ENCODE measurements around the gene PPOX.
A peak's percentile ranks its signal among the peaks of the same experiment; 100 is the strongest.

The PPOX gene

DNA sequence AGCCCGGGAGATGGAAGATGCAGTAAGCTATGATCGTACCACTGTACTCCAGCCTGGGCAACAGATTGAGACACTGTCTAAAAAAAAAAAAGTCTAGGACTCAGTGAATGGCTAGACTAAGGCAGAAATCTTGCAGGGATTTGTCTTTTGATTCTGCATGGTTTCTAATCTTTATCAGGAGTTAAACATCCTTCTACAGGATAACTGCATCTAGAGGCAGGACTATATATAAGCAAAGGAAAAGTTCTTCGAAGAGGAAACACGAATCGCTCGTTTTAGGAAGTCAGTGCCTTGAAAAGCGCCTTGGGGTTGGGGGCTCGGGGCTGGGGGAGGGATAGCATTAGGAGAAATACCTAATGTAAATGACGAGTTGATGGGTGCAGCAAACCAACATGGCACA lies 13.1 kb upstream of the PPOX start:
- no peak for DNase-seq (ENCODE audit: low read depth, low spot score)

DNA sequence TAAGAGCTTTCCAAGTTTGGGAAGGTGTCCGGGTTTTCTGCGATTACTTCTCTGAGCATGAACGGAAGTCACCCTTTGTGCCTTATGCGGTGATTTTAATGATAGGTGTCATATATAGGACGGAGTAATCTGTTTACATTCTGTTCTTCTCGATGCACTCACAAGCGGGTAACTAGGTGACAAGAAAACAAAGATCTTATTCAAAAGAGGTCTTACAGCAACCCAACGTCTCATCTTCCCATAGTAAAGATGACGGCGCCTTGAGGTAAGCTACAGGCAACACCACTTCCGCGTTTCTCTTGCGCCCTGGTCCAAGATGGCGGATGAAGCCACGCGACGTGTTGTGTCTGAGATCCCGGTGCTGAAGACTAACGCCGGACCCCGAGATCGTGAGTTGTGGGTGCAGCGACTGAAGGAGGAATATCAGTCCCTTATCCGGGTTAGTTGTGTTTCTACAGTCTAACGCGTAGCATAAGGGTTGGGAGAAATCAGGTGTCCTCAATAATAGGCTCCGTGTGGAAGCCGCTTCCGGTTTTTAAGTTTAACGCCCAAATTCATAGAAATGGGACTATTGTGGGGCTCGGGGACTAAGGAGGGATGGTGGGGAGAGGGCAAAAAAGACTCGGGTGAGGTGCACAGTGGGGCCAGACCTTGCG lies 12.4 kb upstream of the PPOX start, which contains the start of gene UFC1:
Gene UFC1, plus strand, starts transcription at position 297 of the 656 bp plus-strand sequence. Its CDS starts 20 bp downstream, at position 317.
- DNase-seq (ENCODE audit: low read depth, low spot score) = peak; percentile 93

GRCh38 chr1:161157867-161158266 lies 8.4 kb upstream of the PPOX start:
- DNase-seq (ENCODE audit: low read depth, low spot score) = no peak

GRCh38 chr1:161158316-161159010 lies 7.8 kb upstream of the PPOX start:
- DNase-seq (ENCODE audit: low read depth, low spot score) = no peak

DNA sequence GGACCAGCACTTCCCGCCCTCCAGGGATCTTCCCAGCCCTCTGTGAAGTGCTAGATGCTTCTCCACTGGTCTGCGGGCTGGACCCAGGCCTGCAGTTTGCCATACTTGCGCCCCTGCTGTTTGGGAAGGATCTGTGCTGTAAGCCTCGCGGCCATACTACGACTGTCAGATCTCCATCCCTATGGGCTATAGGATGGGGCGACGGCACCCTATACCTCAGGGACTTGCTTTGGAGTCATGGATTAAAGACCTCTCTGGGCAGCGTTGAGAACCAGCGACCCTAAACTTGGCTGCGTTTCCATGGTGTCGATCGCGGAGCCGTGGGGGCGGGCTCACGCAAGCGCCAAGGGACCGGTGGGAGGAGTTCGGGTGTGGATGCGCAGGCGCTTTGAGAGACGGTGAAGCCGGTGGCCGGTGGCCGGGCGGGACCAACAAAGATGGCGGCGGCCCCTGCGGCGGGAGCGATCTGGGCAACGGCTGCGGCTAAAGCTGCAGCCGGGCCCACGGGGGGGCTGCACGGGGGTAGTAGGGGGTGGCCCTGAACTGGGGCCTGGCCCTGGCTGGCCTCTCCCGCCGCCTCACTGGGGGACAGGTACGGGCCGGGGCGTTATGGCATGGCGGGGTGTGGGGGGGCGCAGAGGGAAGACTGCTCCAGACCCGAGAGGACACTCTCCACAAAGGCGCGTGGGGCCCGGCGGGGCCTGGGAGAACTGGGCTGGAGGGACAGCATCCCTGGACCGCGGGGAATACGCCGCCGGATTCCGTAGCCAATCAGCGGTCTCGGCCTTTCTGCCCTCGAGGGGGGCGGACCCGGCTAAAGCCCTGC lies 6.9 kb upstream of the PPOX start, which contains the start of gene USP21:
Gene USP21, plus strand, starts transcription at position 414 of the 826 bp plus-strand sequence. CDS start 1,141 bp downstream, outside the sequence.
- DNase-seq (ENCODE audit: low read depth, low spot score) = peak; percentile 97

DNA sequence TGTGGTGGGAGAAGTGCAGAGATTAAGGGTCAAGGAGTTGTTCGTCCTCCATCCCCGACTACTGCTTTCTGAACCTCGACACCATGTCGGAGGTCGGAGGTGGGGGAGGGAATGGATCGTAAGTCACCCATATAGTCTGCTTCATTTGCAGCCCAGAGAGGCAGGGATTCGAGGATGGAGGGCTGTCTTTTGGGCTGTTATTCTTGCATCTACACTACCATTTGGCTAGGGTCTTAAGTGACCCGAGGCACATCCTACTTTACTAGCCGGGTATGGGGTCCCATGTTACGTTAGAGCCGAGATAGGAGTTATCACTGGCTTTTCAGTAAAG lies 6.3 kb upstream of the PPOX start:
- DNase-seq (ENCODE audit: low read depth, low spot score) = no peak

DNA sequence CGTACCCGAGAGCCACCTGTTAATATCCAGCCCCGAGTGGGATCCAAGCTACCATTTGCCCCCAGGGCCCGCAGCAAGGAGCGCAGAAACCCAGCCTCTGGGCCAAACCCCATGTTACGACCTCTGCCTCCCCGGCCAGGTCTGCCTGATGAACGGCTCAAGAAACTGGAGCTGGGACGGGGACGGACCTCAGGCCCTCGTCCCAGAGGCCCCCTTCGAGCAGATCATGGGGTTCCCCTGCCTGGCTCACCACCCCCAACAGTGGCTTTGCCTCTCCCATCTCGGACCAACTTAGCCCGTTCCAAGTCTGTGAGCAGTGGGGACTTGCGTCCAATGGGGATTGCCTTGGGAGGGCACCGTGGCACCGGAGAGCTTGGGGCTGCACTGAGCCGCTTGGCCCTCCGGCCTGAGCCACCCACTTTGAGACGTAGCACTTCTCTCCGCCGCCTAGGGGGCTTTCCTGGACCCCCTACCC lies 5.5 kb upstream of the PPOX start:
- DNase-seq (ENCODE audit: low read depth, low spot score) = no peak

DNA sequence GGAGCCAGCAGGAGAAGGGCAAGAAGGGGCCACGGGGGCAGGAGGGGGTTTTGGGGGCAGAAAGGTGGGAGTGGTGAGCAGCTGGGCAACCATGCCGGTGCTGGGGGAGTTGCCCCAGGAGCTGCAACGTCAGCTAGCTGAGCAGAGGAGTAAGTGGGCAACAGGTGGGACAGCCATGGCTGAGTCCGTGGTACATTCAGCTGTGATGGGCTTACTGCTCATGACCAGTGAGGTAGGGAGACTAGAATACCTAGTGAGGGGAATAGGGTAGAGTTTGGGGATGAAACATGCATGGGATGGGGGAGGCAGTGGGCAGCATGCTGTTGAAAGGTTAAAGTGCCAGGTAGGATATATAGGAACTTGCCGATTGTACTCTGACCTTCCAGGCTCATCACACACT lies 4.6 kb upstream of the PPOX start:
- no peak for DNase-seq (ENCODE audit: low read depth, low spot score)

- DNase-seq (ENCODE audit: low read depth, low spot score) = no peak
These were observed 4.2 kb upstream of the PPOX start for GRCh38 chr1:161162052-161162451.

DNA sequence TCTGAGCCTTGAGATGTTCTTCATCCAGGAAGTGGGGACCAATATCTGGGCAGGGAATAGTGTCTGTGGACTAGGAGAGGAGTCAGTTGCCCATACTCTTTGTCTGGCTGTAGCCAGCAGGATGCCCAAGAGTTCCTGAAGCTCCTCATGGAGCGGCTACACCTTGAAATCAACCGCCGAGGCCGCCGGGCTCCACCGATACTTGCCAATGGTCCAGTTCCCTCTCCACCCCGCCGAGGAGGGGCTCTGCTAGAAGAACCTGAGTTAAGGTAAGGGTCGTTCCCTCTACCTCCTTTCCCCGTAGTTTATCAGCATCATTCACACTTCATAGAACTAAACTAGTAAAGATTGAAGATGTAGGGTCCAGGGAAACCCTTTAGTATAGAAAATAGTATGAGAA lies 3.4 kb upstream of the PPOX start:
- DNase-seq (ENCODE audit: low read depth, low spot score) = no peak

DNA sequence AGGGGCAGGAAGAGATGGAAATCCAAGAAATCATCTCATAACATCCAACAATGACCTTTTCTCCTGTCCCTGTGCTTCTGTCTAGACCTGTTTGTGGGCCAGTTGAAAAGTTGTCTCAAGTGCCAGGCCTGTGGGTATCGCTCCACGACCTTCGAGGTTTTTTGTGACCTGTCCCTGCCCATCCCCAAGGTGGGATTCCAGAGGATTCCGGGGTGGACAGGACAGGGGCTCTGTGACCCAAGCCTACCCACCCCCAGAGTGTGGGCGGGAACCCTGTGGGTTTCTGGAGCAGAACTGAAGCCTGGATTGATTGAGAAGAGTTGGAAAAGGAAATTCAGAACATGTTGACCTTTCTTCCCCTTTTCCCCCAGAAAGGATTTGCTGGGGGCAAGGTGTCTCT lies 2.4 kb upstream of the PPOX start:
- no peak for DNase-seq (ENCODE audit: low read depth, low spot score)

DNA sequence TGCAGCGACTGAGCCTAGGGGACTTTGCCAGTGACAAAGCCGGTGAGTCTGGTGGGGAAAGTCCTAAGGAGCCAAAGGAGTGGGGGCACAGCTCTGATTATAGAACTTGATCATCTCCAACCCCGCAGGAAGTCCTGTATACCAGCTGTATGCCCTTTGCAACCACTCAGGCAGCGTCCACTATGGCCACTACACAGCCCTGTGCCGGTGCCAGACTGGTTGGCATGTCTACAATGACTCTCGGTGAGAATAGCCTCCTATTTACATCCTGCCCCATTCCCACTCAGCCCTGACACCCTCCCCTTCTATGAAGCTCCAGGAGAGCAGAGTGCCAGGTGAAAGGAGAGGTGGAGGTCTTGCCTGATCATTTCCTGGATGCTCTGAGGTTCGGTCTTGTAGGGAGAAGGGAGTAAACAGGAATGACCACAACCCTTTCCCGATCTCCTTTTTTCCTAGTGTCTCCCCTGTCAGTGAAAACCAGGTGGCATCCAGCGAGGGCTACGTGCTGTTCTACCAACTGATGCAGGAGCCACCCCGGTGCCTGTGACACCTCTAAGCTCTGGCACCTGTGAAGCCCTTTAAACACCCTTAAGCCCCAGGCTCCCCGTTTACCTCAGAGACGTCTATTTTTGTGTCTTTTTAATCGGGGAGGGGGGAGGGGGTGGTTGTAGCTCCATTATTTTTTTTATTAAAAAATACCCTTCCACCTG lies 1.2 kb upstream of the PPOX start:
- DNase-seq (ENCODE audit: low read depth, low spot score) = no peak

GRCh38 chr1:161166669-161167548 lies 683 bp downstream of the PPOX start:
- peak; percentile 33 for DNase-seq (ENCODE audit: low read depth, low spot score)

GRCh38 chr1:161168906-161169305 lies 2.7 kb downstream of the PPOX start:
- DNase-seq (ENCODE audit: low read depth, low spot score) = no peak

- DNase-seq (ENCODE audit: low read depth, low spot score) = no peak
These were observed 5.0 kb downstream of the PPOX start for GRCh38 chr1:161171191-161171590.

DNA sequence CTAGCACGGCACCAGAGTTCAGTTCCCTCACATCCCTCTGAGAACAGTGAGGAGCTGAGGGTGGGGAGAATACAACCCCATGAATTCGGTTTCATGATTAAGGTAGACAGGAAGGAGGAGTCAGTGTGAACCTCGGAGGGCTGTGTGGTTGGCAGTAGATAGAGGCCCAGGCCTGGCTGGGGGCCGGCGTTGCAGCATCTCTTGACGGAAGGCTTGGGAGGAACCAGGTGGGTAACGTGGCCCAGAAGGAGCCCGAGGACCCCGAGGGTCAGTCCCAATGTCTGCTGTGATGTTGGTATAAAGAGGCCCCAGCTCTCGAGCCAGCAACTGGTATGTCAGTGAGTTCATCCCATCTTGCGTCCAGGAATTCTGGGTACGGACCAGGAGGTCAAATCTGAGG lies 5.5 kb downstream of the PPOX start:
- no peak for DNase-seq (ENCODE audit: low read depth, low spot score)

DNA sequence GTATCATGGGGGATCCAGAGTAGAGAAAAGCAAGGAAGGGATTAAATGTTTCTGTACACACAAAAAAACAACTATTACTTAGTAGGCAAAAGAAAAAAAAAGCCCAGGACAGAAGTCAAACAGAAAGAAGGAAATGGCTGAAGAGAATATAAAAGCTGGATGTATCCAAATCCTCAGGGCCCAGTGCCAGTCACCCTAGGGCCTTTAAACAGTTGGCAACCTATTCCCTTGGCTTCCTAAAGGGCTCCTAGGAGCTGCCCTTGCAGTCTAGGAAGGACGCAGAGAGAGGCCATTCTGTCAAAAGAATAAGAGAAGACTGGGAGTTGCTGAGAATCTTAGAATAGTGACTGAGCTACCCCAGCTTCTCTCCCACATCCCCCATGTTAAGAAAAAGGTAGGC lies 6.1 kb downstream of the PPOX start:
- no peak for DNase-seq (ENCODE audit: low read depth, low spot score)

GRCh38 chr1:161172776-161173376 lies 6.7 kb downstream of the PPOX start:
- peak; percentile 39 for DNase-seq (ENCODE audit: low read depth, low spot score)

DNA sequence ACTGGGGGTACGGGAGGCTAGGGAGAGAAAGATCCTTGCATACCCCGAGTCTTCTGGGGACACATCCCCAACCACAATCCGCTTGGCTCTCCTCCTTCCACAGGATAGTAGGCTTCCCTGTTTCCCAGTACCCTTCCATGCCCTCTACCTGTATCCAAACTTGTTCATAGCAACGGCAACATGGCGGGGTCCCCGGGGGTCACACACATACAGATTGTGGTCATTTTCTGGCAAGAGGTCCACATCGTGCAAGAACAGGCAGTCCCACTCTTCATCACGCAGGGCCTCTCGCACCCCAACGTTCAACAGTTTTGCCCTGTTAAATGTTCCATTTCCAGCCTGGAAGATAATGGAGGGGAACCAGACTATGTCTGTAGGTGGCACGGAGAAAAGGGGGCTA lies 7.5 kb downstream of the PPOX start:
- DNase-seq (ENCODE audit: low read depth, low spot score) = no peak

DNA sequence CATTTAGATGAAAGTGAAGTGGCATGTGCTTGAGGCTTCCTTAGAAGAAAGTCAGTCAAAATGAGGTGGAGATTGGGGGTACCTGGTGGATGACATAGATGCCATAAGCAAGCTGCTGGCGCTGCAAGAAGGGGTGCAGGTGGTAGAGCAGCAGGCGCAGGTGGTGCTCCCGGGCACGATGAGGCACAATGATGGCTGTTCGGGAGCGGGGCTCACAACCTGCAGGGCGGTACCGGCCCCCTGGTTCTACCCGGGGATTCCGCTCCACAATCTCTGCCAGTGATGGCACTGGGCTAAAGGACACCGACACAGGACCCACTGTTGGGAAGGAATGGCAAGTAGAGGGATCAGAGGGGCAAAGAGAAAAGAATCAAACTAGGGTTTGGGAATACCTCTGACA lies 8.7 kb downstream of the PPOX start:
- no peak for DNase-seq (ENCODE audit: low read depth, low spot score)
